AG08395 (cell line): ENCODE data around the gene PHKB.

Experiments used
- DNase-seq: peaks from one replicate; pipeline ENCODE4 v3.0.0; 2012; ENCODE audit warnings: mixed read lengths, low spot score

Gene PHKB

GRCh38 chr16:47687694-47688093 lies 226.6 kb downstream of the PHKB start:
- DNase-seq = no peak

- no peak for DNase-seq
Measured at GRCh38 chr16:47693226-47693625, 232.1 kb downstream of the PHKB start.

- no peak for DNase-seq
Measured at GRCh38 chr16:47694543-47694942, 233.4 kb downstream of the PHKB start.

GRCh38 chr16:47695756-47696155 lies 234.6 kb downstream of the PHKB start:
- no peak for DNase-seq

- DNase-seq = no peak
Measured at GRCh38 chr16:47697826-47698225, 236.7 kb downstream of the PHKB start.

GRCh38 chr16:47699106-47699505 lies 238.0 kb downstream of the PHKB start:
- DNase-seq = no peak

GRCh38 chr16:47700857-47701587 lies 239.9 kb downstream of the PHKB start:
- no peak for DNase-seq

- DNase-seq = no peak
Measured at GRCh38 chr16:47705266-47705665, 244.1 kb downstream of the PHKB start.

- DNase-seq = no peak
Measured at GRCh38 chr16:47711809-47712208, 250.7 kb downstream of the PHKB start.

- no peak for DNase-seq
Measured at GRCh38 chr16:47712276-47713224, 251.4 kb downstream of the PHKB start.

- peak; percentile 59 for DNase-seq
Measured at GRCh38 chr16:47713225-47713595, 252.1 kb downstream of the PHKB start.

GRCh38 chr16:47715442-47716083 lies 254.4 kb downstream of the PHKB start:
- DNase-seq = no peak

- no peak for DNase-seq
Measured at GRCh38 chr16:47716571-47716970, 255.4 kb downstream of the PHKB start.

GRCh38 chr16:47719713-47720112 lies 258.6 kb downstream of the PHKB start:
- no peak for DNase-seq

GRCh38 chr16:47721006-47721637 lies 260.0 kb downstream of the PHKB start:
- DNase-seq = no peak

- no peak for DNase-seq
Measured at GRCh38 chr16:47722046-47722445, 260.9 kb downstream of the PHKB start.

- no peak for DNase-seq
Measured at GRCh38 chr16:47724115-47724785, 263.1 kb downstream of the PHKB start.

- DNase-seq = no peak
Measured at GRCh38 chr16:47725188-47725695, 264.1 kb downstream of the PHKB start.

- no peak for DNase-seq
Measured at GRCh38 chr16:47726031-47726675, 265.0 kb downstream of the PHKB start.

GRCh38 chr16:47727131-47727530 lies 266.0 kb downstream of the PHKB start:
- DNase-seq = no peak

GRCh38 chr16:47728205-47728604 lies 267.1 kb downstream of the PHKB start:
- DNase-seq = no peak
